NCI-H128 (cell line): ENCODE measurements around the gene OTOP3.

Experiments used
- DNase-seq: peaks from one replicate; lab custom pipeline; 2025; ENCODE audit not compliant: unreplicated experiment; lab: John Stamatoyannopoulos, UW

Gene OTOP3

DNA sequence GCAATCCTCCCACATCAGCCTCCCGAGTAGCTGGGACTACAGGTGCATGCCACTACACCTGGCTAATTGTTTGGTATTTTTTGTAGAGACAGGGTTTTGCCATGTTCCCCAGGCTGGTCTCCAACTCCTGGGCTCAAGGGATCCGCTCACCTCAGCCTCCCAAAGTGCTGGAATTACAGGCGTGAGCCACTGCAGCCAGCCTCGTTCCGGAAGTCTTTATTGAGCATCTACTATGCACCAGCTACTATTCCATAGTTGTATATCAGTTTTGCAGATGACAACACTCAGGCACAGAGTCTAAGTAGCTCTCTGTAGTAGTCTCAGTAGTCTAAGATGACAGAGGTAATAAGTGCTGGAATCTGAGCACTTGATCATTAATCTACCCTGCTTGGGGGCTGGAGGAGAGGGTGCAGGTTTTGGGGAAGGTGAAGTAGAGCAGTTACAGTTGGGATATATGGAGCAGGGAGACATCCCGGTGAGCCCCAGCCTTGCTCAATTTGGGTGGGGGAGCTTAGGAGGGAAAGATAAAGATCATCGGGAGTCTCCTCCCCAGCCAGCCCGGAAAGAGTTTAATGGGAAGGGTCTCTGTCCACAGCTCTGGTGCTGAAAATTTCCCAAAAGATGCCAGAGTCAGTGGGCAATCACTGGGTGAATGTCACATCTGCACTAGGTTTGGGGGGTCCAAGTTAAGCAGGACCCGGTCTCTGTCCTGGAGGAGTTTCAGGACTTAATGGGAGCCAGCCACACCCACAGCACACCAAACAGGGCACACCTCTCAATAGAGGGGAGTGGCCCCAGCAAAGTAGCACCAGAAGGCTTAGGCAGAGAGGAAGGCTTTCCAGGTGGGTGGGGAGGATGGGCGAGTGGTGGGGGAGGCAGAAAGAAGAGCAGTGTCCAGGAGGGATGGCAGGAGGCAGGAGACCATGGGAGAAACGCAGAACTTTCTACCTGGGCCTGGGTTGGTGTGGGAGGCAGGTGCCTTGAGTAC is 1.7 kb downstream of the OTOP3 start:
- DNase-seq: no peak

DNA sequence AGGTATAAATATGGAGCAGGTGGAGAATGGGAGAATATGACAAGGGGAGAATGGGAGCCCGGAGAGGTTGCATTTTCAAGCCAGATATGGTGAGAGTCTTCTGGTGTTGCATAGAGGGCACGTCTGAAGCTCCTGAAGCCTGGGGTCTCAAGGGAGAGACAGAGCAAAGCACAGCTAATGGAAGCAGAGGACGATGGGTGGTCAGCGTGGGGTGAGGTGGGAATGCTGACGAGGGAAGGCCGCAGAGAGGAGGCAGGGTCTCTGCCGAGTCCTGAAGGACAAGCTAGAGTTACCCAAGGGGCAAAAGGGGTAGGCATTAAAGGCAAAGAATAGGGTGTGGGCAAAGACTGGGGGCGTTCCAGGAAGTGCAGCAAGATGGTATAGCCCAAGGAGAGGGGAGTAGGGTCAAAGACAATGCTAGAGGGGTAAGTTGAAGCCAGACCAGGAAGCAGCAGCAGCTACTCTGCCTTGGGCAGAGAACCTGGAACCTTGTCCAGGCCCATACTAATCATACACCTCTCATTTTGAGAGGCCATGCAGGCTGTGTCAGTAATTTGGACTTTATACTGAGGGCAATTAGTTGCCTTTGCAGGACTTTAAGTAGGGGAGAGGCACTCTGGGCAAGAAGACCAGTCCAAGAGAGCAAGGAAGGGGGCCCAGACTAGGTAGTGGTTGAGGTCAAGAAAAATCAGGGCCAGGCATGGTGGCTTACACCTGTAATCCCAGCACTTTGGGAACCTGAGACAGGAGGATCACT is 2.7 kb downstream of the OTOP3 start:
- no peak for DNase-seq

DNA sequence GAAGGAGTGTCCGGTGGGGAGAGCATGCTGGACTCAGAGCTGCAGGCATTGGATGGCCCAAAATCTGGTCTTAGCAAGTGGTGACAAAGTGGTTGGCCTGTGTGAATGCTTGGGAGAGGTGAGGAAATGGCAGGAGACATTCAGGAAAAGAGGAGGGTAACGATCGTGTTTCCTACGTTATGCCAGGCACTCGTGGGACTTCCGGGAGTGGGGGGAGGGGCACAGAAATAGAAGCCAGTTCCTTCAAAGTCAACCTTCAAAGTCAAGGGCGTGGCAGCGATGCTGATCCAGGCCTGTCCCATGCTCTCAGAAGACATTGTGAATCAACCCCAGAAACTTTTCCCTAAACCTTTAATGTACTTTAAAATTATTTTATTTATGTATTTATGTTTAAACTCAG is 3.8 kb downstream of the OTOP3 start:
- no peak for DNase-seq

DNA sequence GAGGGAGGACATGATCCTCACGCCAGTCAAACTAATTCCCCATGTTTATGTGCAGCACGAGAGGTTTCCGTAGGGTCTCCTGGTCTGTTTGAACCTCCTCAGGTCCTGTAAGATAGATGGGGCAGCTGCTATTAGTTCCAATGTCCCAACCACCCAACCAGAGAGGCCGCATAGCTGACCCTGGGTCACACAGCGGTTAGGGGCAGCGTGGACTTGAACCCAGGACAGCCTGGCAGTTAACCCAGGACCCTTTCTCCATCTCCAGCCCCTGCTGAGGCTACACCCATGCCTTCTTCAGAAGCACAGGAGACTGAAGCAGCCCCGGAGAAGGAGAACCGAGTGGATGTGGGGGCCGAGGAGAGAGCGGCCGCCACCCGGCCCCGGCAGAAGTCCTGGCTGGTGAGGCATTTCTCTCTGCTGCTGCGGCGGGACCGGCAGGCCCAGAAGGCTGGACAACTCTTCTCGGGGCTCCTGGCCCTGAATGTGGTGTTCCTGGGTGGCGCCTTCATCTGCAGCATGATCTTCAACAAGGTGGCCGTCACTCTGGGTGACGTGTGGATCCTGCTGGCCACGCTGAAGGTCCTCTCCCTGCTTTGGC is 5.5 kb downstream of the OTOP3 start:
- no peak for DNase-seq

DNA sequence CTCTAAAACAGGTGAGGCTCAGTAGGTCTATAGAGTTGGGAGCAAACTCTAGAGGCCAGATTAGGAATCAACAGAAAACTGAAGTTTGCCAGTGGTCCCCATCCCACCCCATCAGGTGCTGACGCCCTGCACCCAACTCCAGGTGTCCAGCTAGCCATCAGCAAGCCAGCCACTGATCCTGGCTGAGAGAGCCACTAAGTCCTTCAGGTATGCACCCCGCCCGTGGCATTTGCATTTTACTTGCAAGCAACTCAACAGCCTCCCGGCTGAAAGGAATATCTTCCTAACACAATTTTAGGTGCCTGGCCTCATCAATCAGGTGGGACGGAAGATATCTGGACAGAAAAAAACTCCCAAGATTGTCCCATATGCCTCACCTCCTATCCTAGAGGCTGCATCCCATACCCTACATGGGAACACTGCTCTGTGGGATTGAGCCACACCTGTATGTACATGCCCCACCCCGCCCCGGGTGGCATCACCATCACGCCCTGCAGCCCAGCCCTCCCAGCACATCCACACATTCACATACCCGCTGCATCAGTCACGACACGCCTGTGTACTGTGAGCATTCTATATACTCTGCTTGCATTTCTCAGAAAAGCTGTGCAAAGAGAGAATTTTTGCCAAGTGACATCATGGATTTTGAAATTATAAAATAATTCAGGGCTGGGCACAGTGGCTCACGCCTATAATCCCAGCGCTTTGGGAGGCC is 8.3 kb downstream of the OTOP3 start:
- DNase-seq: no peak

DNA sequence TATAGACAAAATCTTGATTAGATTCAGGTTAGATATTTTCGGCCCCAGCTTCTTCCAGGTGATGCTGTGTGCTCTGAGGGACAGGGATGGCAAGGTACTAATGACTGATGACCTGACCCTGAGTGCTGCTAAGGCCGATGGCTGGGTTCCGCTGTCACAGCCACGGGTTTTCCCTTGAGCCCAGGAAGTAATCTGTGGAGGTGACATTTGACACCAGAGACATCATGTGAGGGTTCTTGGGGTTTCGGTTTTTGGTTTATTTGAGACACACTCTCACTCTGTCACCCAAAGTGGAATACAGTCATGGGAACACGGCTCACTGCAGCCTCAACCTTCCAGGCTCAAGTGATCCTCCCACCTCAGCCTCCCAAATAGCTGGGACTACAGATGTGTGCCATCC is 9.8 kb downstream of the OTOP3 start:
- no peak for DNase-seq

DNA sequence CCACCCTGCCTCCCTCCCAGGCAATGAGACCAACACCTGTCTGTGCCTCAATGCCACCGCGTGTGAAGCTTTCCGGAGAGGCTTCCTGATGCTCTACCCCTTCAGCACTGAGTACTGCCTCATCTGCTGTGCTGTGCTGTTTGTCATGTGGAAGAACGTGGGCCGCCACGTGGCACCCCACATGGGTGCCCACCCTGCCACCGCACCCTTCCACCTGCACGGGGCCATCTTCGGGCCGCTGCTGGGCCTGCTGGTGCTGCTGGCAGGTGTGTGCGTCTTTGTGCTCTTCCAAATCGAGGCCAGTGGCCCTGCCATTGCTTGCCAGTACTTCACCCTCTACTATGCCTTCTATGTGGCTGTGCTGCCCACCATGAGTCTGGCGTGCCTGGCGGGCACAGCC is 10.9 kb downstream of the OTOP3 start:
- no peak for DNase-seq

DNA sequence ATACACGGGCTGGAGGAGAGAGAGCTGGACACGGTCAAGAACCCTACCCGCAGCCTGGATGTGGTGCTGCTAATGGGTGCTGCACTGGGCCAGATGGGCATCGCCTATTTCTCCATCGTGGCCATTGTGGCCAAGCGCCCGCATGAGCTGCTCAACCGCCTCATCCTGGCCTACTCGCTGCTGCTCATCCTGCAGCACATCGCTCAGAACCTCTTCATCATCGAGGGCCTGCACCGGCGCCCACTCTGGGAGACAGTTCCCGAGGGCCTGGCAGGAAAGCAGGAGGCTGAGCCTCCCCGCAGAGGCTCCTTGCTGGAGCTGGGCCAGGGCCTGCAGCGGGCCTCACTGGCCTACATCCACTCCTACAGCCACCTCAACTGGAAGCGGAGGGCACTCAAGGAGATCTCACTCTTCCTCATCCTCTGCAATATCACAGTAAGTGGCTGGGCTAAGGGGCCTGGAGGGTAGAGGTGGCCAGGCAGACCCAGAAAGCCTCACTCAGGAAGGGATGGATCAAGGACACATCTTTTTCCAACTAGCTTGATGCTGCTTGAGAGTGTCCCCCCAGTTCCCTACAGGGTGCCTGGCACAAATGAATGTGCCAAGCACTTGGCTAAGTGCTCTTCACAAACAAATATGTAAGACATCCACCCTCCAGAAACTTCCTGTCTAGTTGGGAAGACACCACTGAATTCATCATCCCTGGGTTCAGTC is 11.5 kb downstream of the OTOP3 start:
- no peak for DNase-seq

DNA sequence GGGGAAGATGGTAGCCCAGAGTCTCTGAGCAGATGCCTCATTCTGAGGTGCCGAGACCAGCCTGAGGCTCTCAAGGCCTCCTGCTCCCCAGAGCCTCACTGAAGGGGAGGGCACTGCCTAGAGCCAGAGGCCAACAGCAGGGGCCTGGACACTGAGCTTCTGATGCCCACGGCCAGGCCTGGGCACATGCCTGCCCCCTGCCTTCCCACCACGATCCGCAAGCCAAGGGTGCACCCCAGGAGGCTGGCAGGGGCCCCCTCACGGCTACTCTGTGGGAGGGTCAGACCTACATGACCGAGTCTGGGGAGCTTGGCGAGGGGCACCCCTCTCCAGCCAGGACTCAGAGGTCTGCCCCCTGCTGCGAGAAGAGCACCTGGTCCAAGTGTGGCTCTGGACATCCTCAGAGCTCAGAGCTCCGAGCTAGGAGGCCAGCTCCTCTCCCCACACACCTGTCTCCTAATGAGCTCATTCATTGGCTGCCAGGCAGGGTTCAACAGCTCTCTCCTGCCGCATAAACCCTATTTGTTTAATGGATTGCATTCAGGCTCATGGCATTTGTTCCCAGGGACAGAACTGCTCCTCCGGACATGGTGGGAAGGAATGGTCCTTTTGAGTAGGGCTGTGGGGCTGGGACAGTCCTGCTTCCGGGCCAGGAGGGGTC is 13.9 kb downstream of the OTOP3 start:
- no peak for DNase-seq

DNA sequence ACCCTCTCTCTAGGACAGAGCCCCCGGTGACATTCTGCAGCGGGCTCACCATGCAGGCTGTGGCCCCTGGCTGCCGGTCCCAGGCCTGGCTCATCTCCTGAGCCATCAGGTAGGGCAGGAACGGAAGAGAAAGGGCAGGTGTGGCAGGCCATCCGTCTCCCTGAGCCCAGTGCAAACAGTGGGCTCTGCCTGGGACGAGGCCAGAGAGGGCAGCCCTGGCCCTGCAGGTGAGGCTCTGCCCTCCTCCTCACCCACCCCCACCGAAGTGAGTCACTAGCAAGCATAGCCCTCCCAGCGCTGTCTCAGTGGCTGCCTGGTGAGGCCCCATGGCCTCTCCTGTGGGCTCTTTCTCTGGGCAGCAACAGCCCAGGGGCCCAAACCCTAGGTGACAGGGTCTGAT is 14.5 kb downstream of the OTOP3 start:
- DNase-seq: no peak

DNA sequence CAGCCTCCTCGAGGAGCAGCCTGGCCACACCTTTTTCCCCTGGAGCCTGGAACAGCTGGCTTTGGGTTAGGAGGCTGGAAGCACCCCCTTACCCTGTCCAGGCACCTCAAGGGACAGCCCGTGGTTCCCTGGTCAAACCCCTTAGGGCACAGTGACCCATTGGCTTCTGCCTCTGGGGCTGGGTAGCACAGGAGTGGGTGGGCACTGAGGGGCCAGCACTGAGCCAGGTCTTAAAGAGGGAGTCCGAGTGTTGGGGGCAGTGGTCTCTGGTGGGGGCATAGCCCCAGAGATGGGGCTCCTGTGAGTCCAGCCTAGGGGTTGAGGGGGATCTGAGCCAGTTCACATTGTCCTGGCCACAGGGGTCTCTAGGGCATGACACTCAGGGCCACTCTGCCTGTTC is 15.4 kb downstream of the OTOP3 start:
- no peak for DNase-seq

DNA sequence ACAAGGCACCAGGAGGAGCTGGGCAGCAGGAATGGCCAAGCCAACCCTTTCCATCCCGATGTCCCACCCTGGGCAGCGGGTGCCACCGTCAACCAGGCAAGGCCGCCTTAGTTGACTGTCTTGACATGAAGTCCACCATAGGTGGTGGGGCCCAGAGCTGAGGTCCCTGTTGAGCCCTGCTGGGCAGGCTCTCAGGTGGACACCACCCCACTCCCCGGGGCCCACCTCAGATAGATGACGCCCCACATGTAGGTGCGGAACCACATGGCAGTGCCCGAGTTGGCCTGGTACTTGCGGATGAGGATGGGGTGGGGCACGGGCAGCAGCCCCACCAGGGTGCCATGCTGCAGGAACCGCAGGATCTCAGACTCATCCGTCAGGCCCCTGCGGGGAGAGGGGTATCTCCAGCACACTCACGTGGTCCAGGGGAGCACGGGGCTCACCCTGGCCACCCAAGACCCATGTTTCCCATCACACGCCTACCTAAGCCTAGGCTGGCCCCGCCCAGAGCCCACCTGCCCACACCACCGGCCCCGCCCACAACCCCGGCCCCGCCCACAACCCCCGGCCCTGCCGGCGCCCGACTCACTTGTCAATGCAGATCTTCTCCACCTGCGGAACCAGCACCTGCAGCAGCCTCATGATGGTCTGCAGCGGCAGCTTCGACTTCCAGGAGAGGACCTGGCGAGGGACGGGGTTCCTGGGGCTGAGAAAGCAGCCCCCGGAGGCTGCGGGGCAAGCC is 16.2 kb downstream of the OTOP3 start:
- no peak for DNase-seq

DNA sequence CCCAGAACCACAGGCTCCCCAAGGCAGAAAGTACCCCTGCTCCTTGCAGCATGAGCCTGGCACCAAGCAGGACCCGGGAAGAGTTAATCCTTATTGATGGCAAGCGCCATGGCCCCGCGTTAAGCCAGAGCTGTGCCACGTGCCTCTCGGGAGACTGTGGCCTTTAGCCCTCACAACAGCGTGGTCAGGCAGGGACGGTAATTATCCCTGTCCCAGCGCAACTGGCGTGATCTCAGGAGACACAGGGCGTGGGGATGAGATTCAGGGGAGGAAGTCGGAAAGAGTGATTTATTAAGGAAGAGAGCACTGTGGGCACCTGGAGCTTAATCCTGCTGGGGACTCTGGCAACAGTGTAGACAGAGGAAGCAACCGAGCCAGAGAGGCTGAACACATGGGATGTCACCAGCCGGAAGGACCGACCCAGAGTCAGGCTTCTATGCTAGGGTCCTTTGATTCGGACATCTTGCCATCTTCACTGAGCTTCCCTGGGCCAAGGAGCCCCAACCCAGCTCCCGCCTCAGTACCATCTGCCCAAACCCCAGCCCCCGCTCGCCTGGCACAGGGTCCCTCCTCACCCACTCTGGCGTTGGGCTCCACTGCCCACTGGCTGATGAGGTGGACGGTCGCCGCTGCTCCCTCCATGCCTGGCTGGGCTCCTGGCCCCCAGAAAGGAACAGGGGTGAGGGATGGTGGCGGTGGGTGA is 16.9 kb downstream of the OTOP3 start:
- DNase-seq: no peak

DNA sequence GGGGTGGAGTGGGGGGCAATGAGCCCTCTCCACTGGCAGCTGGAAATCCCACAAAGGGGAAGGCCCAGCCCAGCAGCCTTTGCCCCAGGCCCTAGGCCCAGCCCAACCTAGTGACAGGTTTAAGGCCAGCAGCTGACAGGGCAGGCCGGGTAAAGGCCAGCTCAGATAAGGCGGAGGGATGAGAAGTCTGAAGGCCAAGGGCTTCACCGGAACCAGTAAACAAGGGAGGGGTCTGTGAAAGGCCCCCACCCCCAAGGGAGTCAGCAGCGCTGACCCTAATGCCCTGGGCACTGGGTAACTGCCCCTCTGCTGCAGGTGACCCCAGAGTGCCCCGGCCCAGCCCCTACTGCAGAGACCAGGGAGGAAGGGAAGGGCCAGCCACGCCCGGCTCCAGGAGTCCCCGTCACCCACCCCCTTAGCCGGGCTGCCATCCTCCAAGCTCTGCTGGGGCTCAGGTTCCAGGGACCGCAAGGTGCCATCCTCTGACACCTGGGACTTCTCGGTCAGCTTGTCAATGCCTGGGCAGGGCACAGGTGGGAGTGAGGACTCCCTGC is 17.5 kb downstream of the OTOP3 start:
- no peak for DNase-seq

DNA sequence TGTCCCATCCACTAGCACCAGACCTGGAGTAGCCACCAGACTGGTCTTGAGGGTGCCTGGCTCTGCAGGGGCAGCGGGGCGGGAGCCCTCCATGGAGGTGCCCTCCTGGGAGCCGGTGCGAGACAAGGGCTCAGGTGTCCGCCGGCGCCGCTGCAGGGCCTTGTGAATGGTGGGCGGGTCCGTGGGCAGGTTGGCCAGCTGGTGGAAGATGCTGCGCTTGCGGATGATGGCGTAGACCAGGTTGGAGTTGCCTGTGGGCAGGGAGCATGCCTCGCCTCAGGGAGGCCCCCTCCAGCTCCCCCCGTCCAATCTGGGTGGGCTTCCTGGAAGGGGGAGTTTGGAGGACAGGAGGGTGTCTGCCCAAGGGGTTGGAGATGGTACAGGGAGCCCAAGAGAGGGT is 18.4 kb downstream of the OTOP3 start:
- no peak for DNase-seq

DNA sequence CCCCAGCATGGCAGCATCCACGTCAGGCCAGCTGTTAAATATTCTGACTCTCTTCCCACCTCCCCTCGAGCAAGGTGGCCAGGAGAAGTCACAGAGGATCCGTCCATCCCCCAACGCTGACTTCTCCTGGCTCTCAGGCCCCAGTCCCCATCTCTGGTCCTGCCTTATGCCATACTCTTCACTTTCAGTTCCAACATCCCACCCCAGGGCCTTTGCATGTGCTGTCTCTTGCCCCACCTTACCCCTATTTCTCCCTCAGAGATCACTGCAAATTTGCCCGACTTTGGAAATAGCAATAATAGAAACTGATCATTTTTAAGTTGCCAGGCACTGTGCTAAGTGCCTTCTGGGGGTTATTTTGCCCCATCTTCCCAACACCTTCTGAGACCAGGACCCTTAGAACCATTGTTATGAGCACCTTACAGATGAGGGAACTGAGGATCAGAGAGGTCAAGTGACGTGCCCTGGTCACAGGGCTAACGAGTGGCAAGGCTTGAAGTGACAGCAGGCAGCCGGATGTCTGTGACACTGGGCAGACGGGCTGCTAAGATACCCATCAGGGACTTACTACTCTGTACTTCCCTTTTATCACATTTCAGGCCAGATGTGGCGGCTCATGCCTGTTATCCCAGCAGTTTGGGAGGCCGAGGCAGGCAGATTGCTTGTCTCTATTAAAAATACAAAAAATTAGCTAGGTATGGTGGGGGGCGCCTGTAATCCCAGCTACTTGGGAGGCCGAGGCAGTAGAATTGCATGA is 19.1 kb downstream of the OTOP3 start:
- DNase-seq: no peak

DNA sequence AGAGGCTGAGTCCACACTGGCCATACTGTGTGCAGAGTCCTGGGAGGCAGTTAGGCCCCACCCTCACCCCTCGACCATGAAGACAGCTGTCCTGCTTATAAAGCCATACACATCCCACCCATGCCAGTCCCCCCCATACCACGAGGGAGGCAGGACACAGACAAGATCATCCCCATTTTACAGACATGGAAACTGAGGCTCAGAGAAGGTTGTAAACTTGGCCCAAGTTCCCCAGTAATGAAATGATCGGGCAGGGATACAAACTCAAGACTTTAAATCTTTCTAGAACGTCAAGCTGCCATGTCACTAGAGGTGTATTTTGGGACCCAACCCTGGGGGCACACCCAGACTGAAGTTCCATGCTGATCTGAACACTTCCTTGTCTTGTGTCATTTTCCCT is 20.4 kb downstream of the OTOP3 start:
- no peak for DNase-seq
